Fibroblast of lung (primary cell): ENCODE measurements around the gene TMEM143.

Experiments
- CTCF ChIP-seq, 2 donors: IDR thresholded peaks in 1 of 2; conservative IDR thresholded peaks in 1 of 2; 1 replicate in 1 of 2; 2 replicates in 1 of 2; pipeline ENCODE4 v1.5.1; 2011 to 2012; ENCODE audit warnings: low read length in 2 of 2, control low read depth in 1 of 2, inconsistent platforms in 1 of 2, low read depth in 1 of 2, mild to moderate bottlenecking in 1 of 2
- EZH2 ChIP-seq: IDR thresholded peaks from 2 replicates; pipeline ENCODE4 v1.5.1; 2012; ENCODE audit warnings: low read length, control low read depth, mild to moderate bottlenecking; ENCODE audit errors: missing control alignments

DNA sequence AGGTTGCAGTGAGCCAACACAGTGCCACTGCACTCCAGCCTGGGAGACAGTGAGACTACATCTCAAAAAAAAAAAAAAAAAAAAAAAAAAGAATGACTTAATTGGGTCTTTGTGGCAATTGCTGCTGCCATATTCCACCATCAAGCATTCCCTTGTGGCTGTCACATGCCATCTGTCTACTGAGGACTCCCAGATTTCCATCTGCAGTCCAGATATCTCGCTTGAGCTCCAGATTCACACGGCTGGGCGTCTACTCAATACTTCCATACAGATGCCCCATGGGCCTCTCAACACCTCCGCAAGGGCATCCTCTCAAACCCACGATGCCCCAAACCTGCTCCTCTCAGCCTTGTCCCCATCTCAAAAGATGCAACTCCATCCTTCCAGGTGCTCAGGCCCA, 12.9 kb downstream of the TMEM143 start:
- TF ChIP-seq CTCF (conservative IDR thresholded peaks at IDR 0.05 in 1 of 2, IDR thresholded peaks at IDR 0.05 in 1 of 2; ENCODE audit: low read depth in 1 of 2, low read length in 2 of 2), result no peak
- TF ChIP-seq EZH2, result no peak
